ENCODE results near the gene MYLK.

Gene MYLK

DNA sequence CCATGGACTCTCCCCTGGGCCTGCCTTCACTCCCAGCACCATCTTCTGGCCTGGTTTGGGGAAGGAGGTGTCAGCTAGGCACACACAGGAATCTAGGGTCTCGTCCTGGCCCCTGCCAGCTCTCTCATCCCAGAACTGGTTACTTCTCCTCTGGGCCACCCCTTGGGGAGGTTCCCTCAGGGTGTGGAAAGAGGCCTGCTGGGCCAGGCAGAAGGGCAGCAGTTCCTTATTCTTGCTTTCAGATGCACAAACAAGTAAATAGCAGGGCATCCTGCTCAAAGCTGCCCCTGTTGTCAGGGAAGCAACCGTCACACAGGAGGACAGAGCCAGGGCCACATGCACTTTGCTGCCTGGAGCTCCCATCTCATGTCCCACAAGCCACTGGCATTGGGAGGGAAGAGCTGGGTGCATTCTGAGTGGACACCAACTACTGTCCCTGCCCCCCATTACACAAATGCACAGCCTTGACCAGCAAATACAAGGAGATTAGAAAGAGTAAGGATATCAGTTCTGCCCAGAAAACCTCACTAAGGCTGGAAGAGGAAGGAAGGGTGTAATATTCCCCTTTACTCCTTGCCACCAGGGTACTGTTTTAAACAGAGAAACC is 190.4 kb downstream of the MYLK start:
- no peak for DNase-seq

DNA sequence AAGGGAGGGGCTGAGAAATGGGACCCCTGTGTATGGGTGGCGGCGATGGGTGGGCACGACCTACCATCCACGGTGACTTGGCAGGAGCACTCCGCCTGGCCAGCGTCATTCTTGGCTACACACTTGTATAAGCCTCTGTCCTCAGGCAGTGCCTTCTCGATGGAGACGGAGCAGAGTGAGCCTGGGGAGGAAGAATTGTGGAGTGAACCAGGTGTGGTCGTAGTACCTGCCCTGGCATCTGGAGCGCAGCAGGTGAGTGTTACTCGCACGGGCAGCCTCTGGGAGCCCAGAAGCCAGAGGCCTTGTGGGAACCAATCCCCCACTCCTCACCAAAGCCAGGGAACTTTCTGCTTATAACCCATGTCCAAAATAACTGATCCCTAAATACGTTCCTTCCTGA is 191.5 kb downstream of the MYLK start:
- DNase-seq: no peak

DNA sequence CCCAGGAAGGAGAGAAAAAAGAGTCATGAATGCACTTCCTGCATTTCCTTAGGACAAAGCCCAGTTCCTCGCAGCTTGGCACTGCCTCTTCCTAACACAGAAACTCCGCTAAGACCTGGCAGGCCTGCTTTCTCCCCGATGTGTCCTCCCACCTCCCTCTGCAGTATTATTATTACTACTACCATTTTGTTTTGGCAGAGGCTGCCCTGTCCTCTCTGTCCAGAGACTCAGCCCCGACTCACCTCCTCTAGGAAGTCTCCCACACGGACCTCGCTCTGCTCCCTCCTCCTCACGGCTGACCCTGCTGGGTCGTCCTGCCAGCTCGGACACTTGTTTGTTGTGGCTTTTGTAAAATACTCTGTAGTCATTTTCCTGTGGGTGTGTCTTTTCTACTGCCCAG is 192.1 kb downstream of the MYLK start:
- no peak for DNase-seq

DNA sequence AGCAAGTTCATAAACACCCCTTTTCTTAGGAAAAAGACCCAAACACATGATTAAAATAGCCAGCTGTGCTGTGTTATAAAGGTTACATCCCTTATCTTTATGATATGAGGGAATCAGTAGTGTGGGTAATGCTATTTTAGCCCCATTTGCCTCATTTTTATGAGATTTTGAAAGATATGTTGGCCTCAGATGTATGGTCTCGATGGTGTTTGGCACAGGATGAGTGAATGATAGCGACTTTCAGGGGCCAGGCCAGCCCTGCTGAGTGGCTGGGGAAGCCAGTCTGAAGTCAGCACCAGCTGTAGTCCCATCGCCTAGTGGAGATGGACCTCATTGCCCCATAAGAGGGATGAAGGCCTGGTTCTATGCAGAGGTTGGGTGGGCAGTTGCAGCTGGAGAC is 194.3 kb downstream of the MYLK start:
- no peak for DNase-seq

DNA sequence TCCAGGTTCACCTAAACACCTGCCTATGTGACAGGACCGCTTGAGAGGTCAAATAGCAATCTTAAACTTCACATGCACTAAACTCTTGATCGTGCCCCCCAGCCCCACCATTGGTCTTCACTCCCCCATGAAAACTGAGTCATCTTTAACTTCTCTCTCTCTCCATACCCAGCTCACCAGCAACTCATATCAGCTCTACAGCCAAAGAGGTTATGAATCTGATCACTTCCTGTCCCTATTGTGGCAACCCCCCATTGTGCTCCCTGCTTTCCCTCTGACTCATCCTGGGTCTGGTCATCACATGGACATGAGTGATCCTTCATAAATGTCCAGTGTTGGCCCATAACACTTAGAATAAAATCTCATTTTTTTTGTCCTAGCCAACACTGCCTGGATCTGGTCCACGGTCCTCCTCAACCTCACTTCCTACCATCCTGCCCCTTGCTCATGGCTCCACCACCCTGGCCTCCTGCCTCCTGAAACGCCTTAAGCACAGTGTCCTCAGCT is 195.8 kb downstream of the MYLK start:
- no peak for DNase-seq

DNA sequence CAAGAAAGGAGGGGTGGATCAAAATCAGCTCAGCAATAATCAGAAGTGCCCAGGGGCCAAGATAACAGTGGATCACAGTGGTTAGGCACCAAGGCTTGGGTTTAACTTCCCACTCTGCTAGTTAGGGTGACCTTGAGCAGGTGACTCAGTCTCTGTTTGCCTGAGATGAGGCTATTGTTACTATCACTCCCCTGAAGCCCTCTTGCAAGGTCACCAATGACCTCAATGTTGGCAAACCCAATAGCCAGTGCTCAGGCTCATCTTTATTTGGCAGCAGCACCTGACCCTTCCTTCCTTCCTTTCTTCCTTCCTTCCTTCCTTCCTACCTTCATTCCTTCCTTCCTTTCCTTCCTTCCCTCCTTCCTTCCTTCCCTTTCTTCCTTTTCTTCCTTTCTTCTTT is 196.8 kb downstream of the MYLK start:
- no peak for DNase-seq

DNA sequence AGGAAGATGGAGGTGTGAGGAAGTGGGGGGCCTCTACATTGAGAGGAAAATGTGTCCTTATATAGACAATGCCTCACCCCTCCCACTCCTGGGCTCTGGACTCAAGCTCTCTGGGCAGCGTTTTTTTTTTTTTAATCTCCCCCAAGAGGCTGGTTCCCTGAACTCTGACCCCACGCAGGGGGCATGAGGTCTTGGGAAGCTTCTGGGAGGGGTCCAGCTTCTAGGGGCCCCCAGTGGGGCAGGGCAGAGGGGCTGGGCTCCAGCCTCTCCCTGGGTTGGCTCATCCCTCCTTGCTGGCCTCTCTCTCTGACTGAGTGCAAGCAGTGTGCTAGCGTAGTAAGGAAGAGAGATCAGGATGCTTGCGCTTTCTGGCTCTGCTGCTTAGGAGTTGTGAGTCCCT is 197.9 kb downstream of the MYLK start:
- DNase-seq: no peak

DNA sequence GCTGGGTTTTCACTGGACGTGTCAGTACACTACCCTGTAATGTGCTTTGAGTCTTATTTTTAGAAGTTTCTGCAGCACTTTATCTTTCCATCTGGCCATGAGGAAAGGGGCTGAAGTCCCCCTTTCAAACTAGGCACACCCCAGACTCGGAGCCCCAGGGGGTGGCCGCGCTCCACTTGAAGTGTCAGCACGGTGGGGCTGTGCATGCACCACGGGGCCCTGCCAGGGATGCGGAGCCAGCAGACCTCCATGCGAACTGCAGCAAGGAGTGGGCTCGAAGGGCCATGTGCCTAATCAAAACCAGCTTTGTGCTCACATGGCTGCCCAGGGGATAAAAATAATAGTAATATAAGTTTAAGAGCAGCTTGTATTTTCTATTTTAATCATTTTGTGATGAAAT is 198.4 kb downstream of the MYLK start:
- no peak for DNase-seq

DNA sequence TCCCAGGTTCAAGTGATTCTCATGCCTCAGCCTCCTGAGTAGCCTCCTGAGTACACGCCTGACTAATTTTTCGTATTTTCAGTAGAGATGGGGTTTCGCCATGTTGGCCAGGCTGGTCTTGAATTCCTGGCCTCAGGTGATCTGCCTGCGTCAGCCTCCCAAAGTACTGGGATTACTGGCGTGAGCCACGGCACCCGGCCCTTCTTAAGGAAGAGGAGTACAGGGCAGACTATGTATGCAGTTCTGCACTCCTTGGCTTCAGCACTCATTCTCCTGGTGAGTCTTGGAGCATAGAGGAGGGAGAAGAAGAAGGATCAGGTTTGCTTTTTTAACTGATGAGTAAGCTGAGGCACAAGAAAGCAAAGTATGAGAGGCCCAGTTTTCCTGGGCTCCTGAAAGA is 199.5 kb downstream of the MYLK start:
- DNase-seq: no peak

DNA sequence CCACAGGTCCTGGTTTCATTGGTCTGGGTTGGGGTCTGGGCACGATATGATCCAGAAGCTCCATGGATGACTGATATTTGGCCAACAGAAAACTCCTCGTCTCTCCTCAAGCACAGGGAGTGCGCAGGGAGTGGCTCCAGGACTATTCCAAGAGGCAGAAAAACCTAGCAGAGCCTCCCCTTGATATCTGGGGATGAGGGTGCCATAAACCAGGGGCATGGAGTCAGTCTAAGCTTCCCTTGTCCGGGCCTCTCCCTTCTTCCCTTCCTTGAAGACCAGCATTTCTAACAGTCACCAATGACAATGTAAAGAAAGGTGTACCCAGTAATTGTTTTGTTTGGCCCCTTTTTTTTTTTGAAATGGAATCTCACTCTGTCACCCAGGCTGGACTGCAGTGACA is 199.9 kb downstream of the MYLK start:
- no peak for DNase-seq

DNA sequence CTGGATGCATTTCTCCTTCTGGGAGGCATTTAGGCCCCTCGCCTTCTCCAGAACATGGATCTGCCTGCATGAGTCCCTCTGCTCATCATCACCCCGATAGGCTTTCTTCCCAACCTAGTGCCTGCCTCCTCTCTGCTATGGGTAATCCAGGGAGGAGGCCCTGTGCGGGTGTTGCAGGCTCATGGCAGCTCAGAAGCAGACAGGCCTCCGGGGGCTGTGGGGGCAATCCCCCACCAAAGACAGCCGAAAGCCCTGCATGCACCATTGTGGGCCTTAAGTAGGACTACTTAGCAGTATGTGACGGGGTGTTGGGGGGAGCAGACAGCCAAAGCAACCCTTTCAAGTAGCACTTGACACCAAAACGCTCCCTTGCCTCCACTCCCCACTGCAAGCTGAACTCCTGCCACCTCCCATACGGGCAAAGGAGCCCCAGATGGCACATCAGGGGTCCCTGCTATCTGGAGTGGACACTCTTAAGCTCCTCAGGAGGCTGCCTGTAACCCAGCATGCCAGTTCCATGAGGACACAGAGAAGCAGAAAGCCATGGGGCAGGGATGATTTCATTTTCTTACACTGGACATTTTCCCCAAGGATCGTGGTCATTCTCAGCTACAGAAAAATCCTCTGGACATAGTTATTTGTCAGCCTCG is 200.5 kb downstream of the MYLK start:
- DNase-seq: no peak

DNA sequence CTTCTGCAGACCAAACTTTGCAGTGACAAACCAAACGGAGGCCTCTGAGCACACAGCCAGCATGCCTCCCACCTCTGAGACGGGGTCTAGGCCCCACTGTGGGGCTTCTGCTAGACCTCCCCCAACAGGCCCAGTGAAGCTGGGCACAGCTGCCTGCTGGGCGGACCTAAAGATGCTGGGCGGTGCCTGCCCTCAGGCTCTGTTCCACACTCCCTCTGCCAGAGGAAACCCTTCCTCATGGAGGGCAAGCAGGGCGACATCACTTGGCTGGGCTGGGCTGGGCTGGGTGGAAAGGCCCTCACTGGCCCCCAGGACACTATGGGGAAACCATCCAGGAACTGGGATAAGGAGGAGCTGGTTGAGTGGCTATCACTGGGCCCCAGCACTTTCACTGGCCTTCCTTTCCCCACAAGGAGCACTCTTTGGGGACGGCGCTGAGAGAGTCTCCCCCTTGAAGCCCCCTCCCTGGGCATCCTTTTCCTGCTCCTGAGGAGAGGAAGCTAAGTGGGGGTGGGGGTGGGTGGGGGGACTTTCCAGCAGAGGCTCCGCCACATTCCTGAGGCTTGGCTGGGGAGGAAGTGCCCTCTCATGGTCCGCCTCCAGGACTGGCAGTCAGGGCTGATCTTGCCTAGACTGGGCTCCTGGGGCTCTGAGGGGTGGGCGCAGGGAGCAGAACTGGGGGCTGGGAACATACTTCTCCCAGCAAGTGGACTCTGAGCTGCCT is 201.2 kb downstream of the MYLK start:
- no peak for DNase-seq

DNA sequence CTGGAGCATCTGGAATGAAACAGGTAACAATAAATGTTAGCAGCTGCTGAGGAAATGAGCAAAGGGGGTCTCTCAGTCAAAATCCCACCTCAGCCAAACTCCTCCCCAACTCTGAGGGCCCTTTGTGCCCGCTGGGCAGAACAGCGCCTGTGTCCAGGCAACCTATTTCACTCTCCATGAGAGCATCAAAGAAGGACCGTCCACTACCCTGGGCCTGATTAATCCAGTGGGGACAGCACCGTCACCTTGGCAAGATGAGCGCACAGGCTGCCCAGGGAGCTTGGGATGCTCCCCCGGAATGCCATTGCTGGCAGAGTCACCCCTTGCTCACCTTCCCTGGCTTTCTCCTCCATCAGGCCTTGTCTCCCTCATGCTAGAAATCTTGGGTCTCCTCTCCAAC is 201.8 kb downstream of the MYLK start:
- no peak for DNase-seq

DNA sequence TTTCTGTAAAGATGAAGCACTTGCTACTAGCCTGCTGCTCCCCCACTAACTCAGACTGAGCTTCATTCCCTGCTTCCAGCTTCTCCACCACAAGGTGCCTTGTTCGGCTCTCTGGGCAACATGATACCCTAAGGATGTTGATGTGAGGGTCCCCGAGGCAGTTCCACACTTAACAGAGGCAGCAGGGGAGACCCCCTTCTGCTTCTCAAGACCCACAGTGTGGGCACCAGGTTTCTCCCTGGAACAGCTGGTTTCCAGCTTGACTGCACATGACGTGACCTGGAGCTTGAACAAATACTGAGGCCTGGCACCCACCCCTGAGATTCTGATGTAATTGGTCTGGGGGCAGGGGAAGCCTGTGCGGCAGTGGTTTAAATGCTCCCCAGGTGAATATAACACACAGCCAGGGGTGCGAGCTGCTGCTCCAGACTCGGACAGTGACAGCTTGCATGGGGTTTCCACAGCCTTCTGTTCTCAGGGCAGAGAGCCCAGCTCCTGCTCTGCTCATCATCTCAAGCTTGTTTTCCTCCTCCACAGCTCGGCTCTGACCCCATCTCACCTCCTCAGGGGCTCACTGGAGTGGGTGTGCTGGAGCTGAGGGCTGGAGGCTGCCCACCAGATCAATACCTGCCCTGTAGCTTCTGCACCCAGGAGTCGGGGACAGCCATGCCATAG is 204.3 kb downstream of the MYLK start:
- no peak for DNase-seq

DNA sequence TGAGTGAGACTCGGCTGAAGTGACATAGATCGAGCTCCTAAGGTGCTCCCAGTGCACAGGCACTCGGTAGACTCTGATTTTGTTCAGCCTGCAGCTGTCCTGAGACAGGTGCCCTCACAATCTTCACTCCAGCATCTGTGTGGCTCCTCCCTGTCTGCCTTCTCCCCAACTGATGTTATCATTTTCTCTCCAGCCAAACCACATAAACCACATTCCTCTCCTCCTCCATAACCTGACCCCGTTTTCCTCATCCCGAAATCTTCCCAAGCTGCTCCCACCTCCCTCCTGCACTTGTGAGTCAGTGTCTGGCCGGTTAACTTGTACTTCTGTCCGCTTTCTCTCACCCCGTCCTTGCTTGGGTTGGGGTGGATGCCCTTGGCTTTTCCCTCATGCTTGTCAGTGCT is 206.0 kb downstream of the MYLK start:
- DNase-seq: no peak

DNA sequence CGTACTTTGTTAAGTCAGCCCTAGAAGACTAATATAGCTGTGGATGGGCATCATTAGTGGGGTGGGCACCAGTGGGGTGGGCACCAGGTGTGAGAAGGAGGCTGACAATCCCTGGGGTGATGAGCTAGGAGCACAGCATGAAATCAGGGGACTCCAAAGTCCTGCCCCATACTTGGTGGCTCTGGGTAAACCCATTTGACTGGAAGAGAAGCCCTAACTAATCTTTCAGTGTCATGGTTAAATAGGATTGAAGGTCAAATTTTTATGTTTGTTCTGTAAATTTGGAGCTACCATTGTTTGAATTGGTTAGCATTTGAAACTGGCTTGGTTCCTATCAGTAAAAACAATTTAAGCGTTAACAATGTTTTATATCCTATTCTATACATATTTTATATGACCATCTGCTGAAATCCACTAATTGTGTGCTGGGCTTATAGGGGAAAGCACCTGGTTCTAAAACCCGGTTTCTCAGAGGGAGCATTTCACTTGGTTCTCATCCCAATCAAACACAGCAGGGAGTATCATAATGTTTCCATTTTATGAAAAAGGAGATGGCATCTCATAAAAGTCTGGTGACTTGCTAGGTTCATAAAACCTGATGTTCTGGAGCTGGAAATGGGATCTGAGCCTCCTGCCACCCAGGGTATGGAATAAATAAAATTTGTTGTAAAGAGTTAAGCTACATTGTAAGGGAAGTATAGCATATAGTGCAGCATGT is 211.5 kb downstream of the MYLK start:
- no peak for DNase-seq

DNA sequence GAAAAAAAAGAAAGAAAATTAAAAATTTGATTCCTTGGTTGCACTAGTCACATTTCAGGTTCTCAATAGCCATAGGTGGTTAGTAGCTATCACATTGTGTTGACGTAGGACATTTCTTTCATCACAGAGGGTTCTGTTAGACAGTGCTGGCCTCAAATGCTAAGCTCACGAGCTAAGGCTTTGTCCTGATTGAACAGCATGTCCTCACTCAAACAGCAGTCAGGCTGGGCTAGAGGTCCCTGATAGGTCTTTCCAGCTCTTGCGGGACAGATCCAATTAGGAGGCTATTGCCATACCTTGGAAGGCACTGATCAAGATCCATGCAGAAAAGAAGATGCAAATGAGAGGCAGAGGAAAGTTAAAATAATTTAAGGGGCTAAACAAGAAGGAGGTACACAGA is 213.4 kb downstream of the MYLK start:
- DNase-seq: no peak

DNA sequence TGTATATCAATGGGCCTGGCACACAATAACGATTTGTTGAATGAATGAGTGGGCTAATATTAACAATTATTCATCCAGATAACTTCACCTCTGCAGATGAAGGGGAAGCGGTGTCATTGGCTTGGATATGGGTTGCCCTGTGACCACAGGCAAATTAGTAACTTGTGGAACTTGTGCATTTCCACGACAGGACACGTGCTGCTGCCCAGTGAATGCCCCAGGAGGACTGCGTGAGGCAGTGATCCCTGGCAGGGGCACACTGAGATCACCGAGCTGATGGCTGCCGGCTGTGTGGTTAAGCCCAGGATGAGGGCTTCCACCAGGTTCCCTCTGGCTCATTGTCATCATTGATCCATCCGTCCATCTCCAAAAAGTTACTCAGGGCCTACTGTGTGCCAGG is 215.2 kb downstream of the MYLK start:
- DNase-seq: no peak

DNA sequence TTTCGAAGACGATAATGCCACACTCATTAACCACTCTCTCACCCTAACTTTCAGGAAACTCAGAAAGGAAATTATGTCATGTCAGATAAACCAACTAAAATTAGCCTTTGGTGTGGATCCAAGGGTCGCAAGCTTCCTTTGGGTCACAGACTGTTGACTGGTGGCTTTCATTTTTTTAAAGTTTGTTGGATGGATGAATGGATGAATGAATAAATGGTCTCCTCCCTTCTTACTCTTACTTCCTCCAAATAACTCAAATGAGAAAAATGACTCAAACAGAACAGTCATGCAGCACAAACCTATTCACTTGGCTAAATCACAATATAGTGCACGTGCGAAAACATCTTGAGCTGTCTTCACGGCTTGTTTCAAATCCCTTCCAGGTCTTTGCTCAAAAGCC is 216.3 kb downstream of the MYLK start:
- DNase-seq: no peak

DNA sequence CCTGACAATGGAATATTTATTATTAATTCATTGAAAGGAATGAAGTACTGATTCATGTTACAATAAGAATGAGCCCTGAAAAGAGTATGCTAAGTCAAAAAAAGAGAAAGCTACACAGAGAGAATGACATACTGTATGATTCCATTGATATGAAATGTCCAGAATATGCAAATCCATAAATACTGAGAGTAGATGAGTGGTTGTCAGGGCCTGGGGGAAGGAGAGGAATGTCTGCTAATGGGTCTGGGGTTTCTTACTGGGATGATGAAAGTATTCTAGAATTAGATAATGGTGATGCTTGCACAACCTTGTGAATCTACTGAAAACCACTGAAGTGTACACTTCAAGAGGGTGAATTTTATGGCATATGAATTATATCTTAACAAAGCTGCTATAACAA is 219.4 kb downstream of the MYLK start:
- DNase-seq: no peak

DNA sequence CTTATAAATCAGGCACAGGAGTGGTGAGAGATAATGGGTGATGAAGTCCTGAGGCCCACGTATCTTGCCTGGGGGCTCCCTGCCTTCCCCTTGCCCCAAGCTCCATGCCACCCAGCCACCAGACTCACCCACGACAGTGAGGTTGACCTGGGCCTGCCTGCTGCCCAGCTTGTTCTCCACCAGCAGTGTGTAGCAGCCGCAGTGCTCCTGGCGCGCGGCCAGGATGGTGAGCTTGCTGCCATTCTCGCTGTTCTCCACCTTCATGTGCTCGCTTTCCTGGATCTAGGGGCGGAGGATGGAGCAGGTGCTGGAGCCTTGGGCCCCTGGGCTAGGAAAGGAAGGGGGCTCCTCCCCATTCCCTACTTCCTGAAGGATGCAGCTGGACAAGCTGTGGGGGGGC is 220.2 kb downstream of the MYLK start:
- no peak for DNase-seq

DNA sequence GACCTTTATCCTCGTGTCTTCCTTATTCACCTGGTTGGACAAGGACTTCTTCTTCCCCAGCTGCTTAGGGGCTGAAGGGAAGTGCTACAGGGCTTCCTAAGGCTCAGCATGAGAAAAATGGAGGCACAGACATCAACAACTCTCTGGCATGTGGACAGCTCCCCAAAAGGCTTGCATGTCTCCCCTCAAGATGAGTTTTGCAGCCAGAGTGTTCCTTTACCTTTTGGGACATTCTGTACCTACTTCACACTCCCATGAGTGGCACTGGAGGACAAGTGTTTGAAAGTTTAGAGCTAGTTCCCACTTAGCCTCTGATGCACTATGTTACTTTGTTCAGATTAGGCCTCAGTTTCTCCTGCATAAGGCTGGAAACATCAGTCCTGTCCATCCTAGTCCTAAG is 222.2 kb downstream of the MYLK start:
- no peak for DNase-seq

DNA sequence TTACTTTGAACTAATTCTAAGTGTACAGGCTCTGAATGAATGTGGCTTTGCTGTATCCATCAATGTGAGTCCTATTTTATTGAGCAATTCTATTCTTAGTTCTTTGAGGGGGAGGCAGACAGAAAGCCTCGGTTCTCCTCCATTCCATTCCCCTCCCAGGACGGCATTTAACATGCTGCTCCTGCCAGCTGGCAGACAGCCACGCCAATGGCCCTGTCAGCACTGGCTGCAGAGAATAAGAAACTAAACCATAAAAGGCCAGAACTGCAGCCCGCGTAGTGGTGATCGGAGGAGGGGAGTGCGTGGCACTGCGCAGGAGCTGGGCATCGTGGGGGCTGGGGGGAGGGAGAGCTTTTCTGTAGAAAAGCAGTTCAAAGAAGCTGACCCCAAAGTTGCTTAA is 223.2 kb downstream of the MYLK start:
- DNase-seq: peak; percentile 68

All from NCI-H446 treated with DMSO at 0.1 percent for 48 hours (cell line).